Measurements from ENCODE around the gene DDX24.

Gene DDX24

DNA sequence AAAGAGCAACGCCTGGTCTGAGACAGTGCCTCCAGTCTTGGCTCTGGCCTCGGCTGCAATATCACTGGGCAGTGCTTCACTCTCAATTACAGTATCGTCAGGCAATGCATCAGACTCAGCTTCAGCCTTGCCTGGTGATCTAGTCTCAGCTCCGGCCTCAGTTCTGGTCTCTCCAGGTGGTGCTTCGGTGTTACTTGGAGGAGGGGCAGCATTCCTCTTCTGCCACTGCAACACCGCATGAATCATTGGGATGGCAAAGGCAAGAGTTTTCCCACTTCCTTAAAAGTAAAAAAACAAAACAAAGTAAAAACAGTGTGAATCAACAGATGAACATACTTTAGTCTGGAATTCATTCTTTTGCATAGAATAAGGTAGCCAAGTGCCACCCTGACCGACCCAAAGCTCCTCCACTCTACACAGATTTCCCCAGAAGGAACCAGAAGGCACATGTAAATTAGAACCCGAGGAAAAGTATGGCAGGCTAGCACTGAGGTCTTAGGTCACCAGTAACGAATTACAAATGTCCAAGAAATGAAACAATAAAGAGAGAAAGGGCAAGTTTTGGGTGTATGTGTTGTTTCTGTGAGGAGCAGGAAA, 18.6 kb downstream of the DDX24 start:
- H3K4me3 ChIP-seq (ENCODE audit: low read depth, low read length): no peak overlapping the region
- TF ChIP-seq, protein P1, sequence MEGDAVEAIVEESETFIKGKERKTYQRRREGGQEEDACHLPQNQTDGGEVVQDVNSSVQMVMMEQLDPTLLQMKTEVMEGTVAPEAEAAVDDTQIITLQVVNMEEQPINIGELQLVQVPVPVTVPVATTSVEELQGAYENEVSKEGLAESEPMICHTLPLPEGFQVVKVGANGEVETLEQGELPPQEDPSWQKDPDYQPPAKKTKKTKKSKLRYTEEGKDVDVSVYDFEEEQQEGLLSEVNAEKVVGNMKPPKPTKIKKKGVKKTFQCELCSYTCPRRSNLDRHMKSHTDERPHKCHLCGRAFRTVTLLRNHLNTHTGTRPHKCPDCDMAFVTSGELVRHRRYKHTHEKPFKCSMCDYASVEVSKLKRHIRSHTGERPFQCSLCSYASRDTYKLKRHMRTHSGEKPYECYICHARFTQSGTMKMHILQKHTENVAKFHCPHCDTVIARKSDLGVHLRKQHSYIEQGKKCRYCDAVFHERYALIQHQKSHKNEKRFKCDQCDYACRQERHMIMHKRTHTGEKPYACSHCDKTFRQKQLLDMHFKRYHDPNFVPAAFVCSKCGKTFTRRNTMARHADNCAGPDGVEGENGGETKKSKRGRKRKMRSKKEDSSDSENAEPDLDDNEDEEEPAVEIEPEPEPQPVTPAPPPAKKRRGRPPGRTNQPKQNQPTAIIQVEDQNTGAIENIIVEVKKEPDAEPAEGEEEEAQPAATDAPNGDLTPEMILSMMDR (IDR thresholded peaks at IDR 0.05; ENCODE audit: borderline replicate concordance, insufficient read depth, low read depth, low read length): no peak

DNA sequence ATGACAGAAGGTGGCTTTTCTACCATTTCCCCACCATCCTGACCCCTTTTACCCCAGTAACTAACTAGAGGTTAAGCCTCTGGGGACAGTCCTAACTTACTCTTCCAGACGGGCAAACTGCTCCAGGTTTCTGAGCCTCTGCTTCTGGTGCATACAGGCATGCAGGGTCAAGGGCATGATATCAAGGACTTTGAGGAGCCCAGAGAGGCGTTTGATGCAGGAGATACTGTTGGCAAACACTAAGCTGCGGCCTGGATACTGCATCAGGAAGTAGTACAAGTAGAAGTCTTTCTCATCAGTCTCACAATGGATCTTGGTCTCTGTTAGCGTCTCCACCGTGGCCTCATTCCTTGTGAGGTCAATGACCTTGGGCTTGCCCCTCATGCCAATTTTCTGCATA, 21.0 kb downstream of the DDX24 start:
- TF ChIP-seq, protein P1 (IDR thresholded peaks at IDR 0.05; ENCODE audit: borderline replicate concordance, insufficient read depth, low read depth, low read length): no peak
- H3K4me3 ChIP-seq (ENCODE audit: low read depth, low read length): no peak overlapping the region

DNA sequence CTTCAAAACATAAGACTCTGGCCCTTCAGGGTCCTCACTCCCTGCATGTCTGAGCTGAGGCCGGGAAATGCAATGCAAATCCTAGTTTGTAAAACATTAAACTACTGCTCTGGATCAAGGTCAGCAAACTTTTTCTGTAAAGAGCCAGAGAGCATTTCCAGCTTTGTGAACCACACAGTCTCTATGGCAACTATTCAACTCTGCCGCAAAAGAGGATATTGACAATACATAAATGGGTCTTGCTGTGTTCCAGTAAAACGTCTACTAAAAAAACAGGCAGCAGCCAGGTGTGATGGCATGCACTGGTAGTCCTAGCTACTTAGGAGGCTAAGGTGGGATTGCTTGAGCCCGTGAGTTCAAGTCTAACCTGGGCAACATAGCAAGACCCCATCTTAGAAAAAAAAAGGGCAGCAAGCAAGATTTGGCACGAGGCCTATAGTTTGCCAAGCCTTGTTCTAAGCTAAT, 22.3 kb downstream of the DDX24 start:
- TF ChIP-seq, protein P1 (IDR thresholded peaks at IDR 0.05; ENCODE audit: borderline replicate concordance, insufficient read depth, low read depth, low read length): no peak
- H3K4me3 ChIP-seq (ENCODE audit: low read depth, low read length): no peak overlapping the region

DNA sequence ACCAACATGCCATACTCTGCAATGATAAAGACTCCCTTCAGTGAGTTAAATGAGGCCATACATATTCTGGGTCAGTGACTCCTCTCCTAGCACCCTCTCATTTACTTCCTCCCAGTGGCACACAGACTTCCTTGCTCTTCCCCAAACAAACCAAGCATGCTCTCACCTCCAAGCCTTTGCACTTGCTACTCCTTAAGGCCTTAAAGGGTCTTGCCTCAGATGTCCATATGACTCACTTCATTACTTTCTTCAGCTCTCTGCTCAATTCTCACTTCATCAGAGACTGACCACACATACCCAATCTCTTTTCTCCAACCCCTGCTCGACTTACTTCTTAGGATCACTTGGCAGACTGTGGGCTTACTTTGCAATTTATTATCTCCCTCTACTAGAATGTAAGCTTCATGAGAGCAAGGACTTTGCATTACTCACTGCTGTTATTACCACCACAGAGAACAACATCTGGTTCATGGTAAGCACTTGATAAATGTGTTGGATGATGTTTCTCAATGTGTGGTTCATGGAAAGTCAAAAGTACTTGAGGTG, 22.8 kb downstream of the DDX24 start:
- no peak overlapping the region for H3K4me3 ChIP-seq (ENCODE audit: low read depth, low read length)
- TF ChIP-seq, protein P1 (IDR thresholded peaks at IDR 0.05; ENCODE audit: borderline replicate concordance, insufficient read depth, low read depth, low read length): no peak

DNA sequence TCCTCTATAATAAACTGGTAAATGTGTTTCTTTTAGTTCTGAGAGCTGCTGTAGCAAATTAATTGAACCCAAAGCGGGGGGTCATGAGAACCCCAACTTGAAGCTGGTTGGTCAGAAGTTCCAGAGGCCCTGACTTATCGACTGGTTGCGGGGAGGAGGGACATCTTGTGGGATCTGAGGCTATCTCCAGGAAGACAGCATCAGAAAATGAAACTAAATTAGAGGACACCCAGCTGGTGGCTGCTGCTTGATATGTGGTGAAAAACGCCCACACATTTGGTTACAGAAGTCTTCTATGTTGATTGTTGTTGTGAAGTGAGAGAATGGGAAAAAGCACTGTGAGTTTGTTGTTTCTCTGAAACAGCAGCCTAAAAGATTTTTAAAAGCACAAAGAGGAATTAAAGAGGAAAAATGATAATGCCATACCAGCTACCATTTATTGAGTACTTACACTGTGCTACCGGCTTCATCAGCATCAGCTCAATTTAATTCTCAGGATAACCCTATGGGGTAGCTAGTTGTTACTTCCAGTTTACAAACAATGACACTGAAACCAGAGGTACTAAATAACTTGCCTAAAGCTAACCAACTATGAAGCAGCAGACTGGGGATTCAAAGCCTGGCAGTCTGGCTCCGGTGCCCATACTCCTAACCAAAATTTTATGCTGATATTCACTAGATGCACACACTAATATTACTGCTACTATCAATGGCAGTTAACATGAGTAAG, 24.3 kb downstream of the DDX24 start:
- TF ChIP-seq, protein P1 (IDR thresholded peaks at IDR 0.05; ENCODE audit: borderline replicate concordance, insufficient read depth, low read depth, low read length): no peak
- H3K4me3 ChIP-seq (ENCODE audit: low read depth, low read length): no peak overlapping the region

DNA sequence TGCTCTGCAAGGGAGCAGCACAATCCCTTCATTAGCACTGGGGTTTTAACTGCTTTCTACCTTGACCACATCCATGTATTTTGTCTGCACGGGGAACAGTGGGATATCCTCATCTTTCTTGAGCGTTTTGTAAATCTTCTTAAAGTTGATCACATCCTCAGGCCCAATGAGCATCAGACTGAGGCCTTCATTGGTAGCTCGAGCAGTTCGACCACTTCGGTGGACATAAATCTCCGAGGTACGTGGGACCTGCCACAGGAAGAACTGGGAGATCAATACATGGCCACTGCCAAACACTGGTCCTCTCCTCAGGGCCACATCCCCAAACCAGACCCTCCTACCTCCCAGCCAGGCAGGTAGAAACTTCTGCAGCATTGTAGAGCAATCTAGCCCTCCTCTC, 26.1 kb downstream of the DDX24 start:
- no peak overlapping the region for H3K4me3 ChIP-seq (ENCODE audit: low read depth, low read length)
- TF ChIP-seq, protein P1 (IDR thresholded peaks at IDR 0.05; ENCODE audit: borderline replicate concordance, insufficient read depth, low read depth, low read length): no peak

DNA sequence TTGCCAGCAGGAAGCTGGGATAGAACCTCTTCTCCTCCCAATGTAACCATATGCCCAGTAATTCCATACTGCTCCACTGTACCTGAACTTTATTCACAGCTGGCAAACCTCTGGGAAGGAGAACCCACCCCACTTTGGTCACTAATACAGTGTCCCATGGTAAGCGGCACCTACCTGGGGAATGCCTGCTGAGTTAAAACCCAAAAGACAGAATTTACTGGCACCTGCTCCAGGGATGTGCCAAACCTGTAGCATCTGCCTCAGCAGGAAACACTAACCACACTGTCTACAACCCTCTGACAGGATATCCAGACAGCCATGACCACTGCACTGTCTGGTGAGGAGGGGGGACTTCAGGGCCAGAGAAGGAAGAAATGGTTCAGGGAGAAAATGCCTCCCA, 26.6 kb downstream of the DDX24 start:
- TF ChIP-seq, protein P1 (IDR thresholded peaks at IDR 0.05; ENCODE audit: borderline replicate concordance, insufficient read depth, low read depth, low read length): no peak
- no peak overlapping the region for H3K4me3 ChIP-seq (ENCODE audit: low read depth, low read length)
